Fibroblast of lung (primary cell): Measurements from ENCODE around the gene ZNF425.

Source experiments
- CTCF ChIP-seq, 2 donors: IDR thresholded peaks in 1 of 2; conservative IDR thresholded peaks in 1 of 2; 1 replicate in 1 of 2; 2 replicates in 1 of 2; pipeline ENCODE4 v1.5.1; 2011 to 2012; ENCODE audit warnings: low read length in 2 of 2, control low read depth in 1 of 2, inconsistent platforms in 1 of 2, low read depth in 1 of 2, mild to moderate bottlenecking in 1 of 2
- EZH2 ChIP-seq: IDR thresholded peaks from 2 replicates; pipeline ENCODE4 v1.5.1; 2012; ENCODE audit warnings: low read length, control low read depth, mild to moderate bottlenecking; ENCODE audit errors: missing control alignments

GRCh38 chr7:149071641-149072437 is 54.3 kb downstream of the ZNF425 start:
- no peak for TF ChIP-seq CTCF (conservative IDR thresholded peaks at IDR 0.05 in 1 of 2, IDR thresholded peaks at IDR 0.05 in 1 of 2; ENCODE audit: low read depth in 1 of 2, low read length in 2 of 2)
- TF ChIP-seq EZH2, result no peak
